Naive thymus-derived CD4-positive, alpha-beta T cell (primary cell): ENCODE results near the gene AMOTL2. TPM values are rescaled to one million over a fixed set of nuclear protein-coding genes. Genes with fewer than 3 reads are reported as not detected.

Experiments used
- ATAC-seq: fragments of 150-1000 bp; cut with Tn5 transposase; 2 replicates; pipeline ENCODE4 v1.10.0; 2021; ENCODE audit warnings: mild to moderate bottlenecking, moderate library complexity
- CTCF ChIA-PET: fragments of 350-600 bp; sonication (Branson Sonifier 250); formaldehyde crosslinking; loops from one replicate; lab custom pipeline; 2021; ENCODE audit warnings: antibody characterized with exemption; lab: Charles Lee
- POLR2A ChIA-PET: fragments of 350-600 bp; sonication (Branson Sonifier 250); formaldehyde crosslinking; loops from one replicate; lab custom pipeline; 2021; ENCODE audit warnings: antibody characterized with exemption, inconsistent platforms; lab: Charles Lee
- DNase-seq, 9 donors: peaks; one replicate each; pipeline versions ENCODE4 v3.0.0 to v3.0.0-alpha.2; 2020 to 2022; ENCODE audit warnings: mixed read lengths in 1 of 9
- H3K27ac ChIP-seq: one replicate; pipeline ENCODE4 v1.7.0; 2013; ENCODE audit warnings: mild to moderate bottlenecking, low read depth, low read length, moderate library complexity
- H3K27me3 ChIP-seq, 2 donors: one replicate each; pipeline ENCODE4 v1.7.0; 2013; ENCODE audit warnings: low read length in 2 of 2, mild to moderate bottlenecking in 2 of 2, moderate library complexity in 2 of 2; ENCODE audit not compliant: control insufficient read depth in 2 of 2, insufficient read depth in 2 of 2
- H3K36me3 ChIP-seq, 3 experiments: 1 replicate in 2 of 3; 2 replicates in 1 of 3; pipeline ENCODE4 v1.7.0; 2013; ENCODE audit warnings: low read length in 3 of 3, mild to moderate bottlenecking in 3 of 3, moderate library complexity in 1 of 3; ENCODE audit not compliant: insufficient read depth in 3 of 3, control insufficient read depth in 2 of 3
- H3K4me1 ChIP-seq, 2 donors: one replicate each; pipeline ENCODE4 v1.7.0; 2013; ENCODE audit warnings: low read length in 2 of 2, mild to moderate bottlenecking in 2 of 2, moderate library complexity in 1 of 2; ENCODE audit not compliant: control insufficient read depth in 2 of 2, insufficient read depth in 2 of 2
- H3K4me3 ChIP-seq: 2 replicates; pipeline ENCODE4 v1.7.0; 2013; ENCODE audit warnings: mild to moderate bottlenecking, low read length
- H3K9me3 ChIP-seq, 3 experiments: 1 replicate in 2 of 3; 2 replicates in 1 of 3; pipeline ENCODE4 v1.7.0; 2013; ENCODE audit warnings: low read length in 3 of 3; ENCODE audit not compliant: control insufficient read depth in 2 of 3
- H3K27ac Mint-ChIP-seq, 9 donors: one replicate each; pipeline ENCODE4 v1.8.0; 2020 to 2022; ENCODE audit warnings: mixed read lengths in 9 of 9, mild to moderate bottlenecking in 8 of 9, moderate library complexity in 5 of 9, inconsistent platforms in 2 of 9
- H3K27me3 Mint-ChIP-seq, 5 donors: one replicate each; pipeline ENCODE4 v1.8.0; 2021 to 2022; ENCODE audit warnings: mixed read lengths in 5 of 5, mild to moderate bottlenecking in 1 of 5
- H3K36me3 Mint-ChIP-seq, 5 donors: one replicate each; pipeline ENCODE4 v1.8.0; 2020 to 2022; ENCODE audit warnings: mixed read lengths in 5 of 5, mild to moderate bottlenecking in 3 of 5, inconsistent platforms in 1 of 5
- H3K4me1 Mint-ChIP-seq, 7 donors: one replicate each; pipeline ENCODE4 v1.8.0; 2020 to 2022; ENCODE audit warnings: mixed read lengths in 7 of 7, mild to moderate bottlenecking in 3 of 7, inconsistent platforms in 1 of 7
- H3K4me3 Mint-ChIP-seq, 10 donors: one replicate each; pipeline ENCODE4 v1.8.0; 2020 to 2022; ENCODE audit warnings: mild to moderate bottlenecking in 10 of 10, mixed read lengths in 10 of 10, moderate library complexity in 6 of 10, inconsistent platforms in 2 of 10
- H3K9me3 Mint-ChIP-seq, 11 donors: one replicate each; pipeline ENCODE4 v1.8.0; 2020 to 2022; ENCODE audit warnings: mixed read lengths in 11 of 11, mild to moderate bottlenecking in 4 of 11, inconsistent platforms in 1 of 11, moderate library complexity in 1 of 11
- intact Hi-C, 2 donors: fragments of 100-400 bp; cut with micrococcal nuclease; formaldehyde crosslinking; loops; one replicate each; pipeline ENCODE4 v1.15.1; 2023
- polyA plus RNA-seq, 2 donors: library from polyadenylated mRNA; unstranded; fragments of 300-500 nt; fragmentation: Illumina TruSeq; gene quantifications; one replicate each; pipeline ENCODE4 v1.2.3, GENCODE V29; 2021
- total RNA-seq, 6 experiments: library from RNA in 5 of 6; stranded (reverse) in 5 of 6; gene quantifications; 1 replicate in 5 of 6; 2 replicates in 1 of 6; pipeline ENCODE4 v1.2.3 and lab custom pipeline; 2021 to 2026

Gene AMOTL2
- total and polyA plus RNA-seq, 7 experiments from 2014 or later, result 0.10 TPM; not detected in 6

DNA sequence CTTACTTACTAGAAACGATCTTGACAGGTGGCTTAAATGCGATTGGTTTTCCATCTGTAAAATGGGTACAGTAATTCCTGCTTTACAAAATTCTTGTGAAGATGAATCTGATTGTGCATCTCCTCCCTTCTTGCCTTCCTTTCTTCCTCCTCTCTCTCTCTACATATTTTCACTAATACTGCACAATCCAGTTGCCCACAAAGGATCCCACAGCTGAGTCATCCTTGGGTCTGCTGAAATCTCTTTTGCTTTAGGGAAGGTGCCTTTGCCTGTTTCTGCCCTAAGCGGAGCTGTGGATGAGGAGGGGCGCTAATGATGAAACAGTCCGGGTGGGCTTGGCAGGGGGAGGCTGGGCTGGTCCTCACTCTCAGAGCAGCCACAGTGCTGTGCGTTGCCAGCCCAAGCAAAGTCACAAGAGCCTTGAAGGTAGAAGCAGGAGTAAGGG is 46.1 kb downstream of the AMOTL2 start:
- Mint-ChIP-seq H3K4me1 (no peaks in the 10 kb centered on the region), H3K27me3 (peaks cover 0 to 6% (median 2%) of the 10 kb centered on the region in 5 donors), H3K4me3 (no peak overlapping the region), H3K27ac (no peak overlapping the region), H3K9me3 (no peaks in the 10 kb centered on the region), H3K36me3 (no peaks in the 10 kb centered on the region)
- DNase-seq (no peak), ATAC-seq (no peak)
- Histone ChIP-seq H3K27me3 (no peaks in the 10 kb centered on the region), H3K4me1 (no peaks in the 10 kb centered on the region), H3K9me3 (no peaks in the 10 kb centered on the region), H3K36me3 (no peaks in the 10 kb centered on the region), H3K27ac (no peak overlapping the region), H3K4me3 (no peak overlapping the region)
- ChIA-PET POLR2A (no interaction called here), CTCF (interaction anchor here (0.6 kb wide), 1 partner anchor 26 kb away, joined by 3 read pairs; no protein-coding TSS in a partner anchor)
- intact Hi-C loops, result no loop called here

DNA sequence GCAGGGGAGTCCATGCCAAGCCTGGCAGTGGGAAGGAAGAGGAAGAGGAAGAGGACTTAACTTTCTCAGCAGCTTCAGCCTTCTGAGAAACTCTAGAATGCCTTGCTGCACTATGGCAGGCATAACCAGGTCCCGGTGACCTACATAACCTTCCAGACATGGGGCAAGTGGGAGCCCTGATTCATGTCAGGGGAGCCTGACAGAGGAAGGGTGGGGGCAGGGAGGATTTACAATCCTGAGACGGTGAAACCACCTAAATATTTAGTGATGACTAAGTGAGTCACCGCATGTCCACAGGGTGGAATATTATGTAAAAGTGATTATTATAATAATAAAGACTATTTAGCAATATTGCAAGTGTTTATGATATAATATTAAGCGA is 46.7 kb downstream of the AMOTL2 start:
- POLR2A ChIA-PET, result no interaction called here
- ATAC-seq (no peak), DNase-seq (no peak)
- H3K27me3 ChIP-seq, result no peaks in the 10 kb centered on the region
- Mint-ChIP-seq H3K4me3 (no peak overlapping the region), H3K27me3 (peaks cover 0 to 10% (median 5%) of the 10 kb centered on the region in 5 donors), H3K36me3 (no peaks in the 10 kb centered on the region), H3K9me3 (no peaks in the 10 kb centered on the region), H3K4me1 (no peaks in the 10 kb centered on the region), H3K27ac (no peak overlapping the region)
- no peak overlapping the region for H3K27ac ChIP-seq
- H3K36me3 ChIP-seq, result no peaks in the 10 kb centered on the region
- no peaks in the 10 kb centered on the region for H3K9me3 ChIP-seq
- intact Hi-C loops, result no loop called here
- CTCF ChIA-PET, result no interaction called here
- no peak overlapping the region for H3K4me3 ChIP-seq
- H3K4me1 ChIP-seq, result no peaks in the 10 kb centered on the region

DNA sequence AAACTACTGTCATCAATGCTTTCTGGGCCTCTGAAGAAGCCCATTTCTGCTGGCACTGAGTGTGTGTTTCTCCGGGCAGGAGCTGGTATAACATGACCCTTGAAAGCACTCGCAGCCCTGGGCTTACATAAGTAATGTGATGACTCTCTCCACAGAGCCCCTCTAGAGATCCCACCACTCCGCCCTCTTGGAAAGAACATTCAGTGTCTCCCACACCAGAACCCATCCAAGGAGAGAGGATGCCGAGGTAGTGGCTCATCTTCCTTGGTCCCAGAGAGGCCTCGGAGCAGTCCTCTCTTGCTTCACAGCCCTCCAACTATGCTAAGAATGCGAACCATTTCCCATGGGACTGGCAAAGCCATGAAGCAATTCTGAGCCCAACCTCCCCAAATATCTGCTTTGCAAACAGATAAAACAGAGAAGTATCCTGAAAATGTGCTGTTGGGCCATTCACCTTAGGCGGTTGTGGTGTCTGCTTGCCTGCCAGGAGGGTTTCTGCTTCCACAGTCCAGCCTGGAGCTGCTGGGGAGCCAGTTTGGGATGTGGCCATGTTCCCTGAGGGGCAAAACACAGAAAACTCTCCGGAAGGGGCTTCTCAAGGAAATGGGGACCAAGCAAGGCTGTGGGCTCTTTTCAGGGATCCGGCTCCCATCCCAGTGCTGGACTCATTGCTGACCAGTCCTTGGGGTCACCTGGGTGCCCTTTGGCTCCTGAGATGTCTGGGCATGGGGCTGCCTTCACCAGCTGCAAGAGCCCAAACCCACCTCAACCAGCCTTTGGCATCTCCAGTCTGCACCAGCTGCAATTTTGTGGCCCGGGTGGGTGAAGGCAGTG is 47.3 kb downstream of the AMOTL2 start:
- ChIA-PET POLR2A (no interaction called here), CTCF (no interaction called here)
- no peaks in the 10 kb centered on the region for H3K27me3 ChIP-seq
- no peak overlapping the region for H3K4me3 ChIP-seq
- peaks cover 0 to 10% (median 5%) of the 10 kb centered on the region in 5 donors for H3K27me3 Mint-ChIP-seq
- intact Hi-C loops, result no loop called here
- no peaks in the 10 kb centered on the region for H3K9me3 Mint-ChIP-seq
- H3K27ac Mint-ChIP-seq, result no peak overlapping the region
- no peak for ATAC-seq
- no peaks in the 10 kb centered on the region for H3K4me1 Mint-ChIP-seq
- no peaks in the 10 kb centered on the region for H3K4me1 ChIP-seq
- no peak overlapping the region for H3K4me3 Mint-ChIP-seq
- no peaks in the 10 kb centered on the region for H3K9me3 ChIP-seq
- no peaks in the 10 kb centered on the region for H3K36me3 Mint-ChIP-seq
- DNase-seq, result no peak
- no peak overlapping the region for H3K27ac ChIP-seq
- no peaks in the 10 kb centered on the region for H3K36me3 ChIP-seq

DNA sequence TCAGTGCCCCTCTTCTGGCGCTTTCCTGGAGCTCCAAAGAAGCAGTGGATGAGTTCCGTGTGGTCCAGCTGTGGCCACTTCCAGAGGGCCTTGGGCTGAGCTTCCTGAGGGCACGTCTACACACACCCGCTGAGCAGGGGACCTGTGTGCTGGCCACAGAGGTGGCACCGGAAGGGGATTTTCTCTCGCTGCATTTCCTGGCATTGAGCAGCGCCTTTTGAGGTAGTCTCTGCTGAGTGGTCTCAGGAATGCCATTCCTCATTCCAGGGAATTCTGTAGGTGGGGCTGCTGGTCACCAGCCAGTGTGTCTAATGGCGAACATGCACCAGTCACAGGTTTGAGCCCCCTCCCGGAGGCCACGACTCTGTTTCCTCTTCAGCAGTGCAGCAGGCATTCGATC is 48.1 kb downstream of the AMOTL2 start:
- ATAC-seq (no peak), DNase-seq (no peak)
- Histone ChIP-seq H3K4me3 (no peak overlapping the region), H3K27me3 (no peaks in the 10 kb centered on the region), H3K27ac (no peak overlapping the region), H3K36me3 (no peaks in the 10 kb centered on the region), H3K4me1 (no peaks in the 10 kb centered on the region), H3K9me3 (no peaks in the 10 kb centered on the region)
- H3K27ac Mint-ChIP-seq, result no peak overlapping the region
- no peaks in the 10 kb centered on the region for H3K36me3 Mint-ChIP-seq
- ChIA-PET CTCF (no interaction called here), POLR2A (no interaction called here)
- no peaks in the 10 kb centered on the region for H3K9me3 Mint-ChIP-seq
- H3K4me3 Mint-ChIP-seq, result no peak overlapping the region
- peaks cover 0 to 10% (median 5%) of the 10 kb centered on the region in 5 donors for H3K27me3 Mint-ChIP-seq
- intact Hi-C loops, result no loop called here
- no peaks in the 10 kb centered on the region for H3K4me1 Mint-ChIP-seq

DNA sequence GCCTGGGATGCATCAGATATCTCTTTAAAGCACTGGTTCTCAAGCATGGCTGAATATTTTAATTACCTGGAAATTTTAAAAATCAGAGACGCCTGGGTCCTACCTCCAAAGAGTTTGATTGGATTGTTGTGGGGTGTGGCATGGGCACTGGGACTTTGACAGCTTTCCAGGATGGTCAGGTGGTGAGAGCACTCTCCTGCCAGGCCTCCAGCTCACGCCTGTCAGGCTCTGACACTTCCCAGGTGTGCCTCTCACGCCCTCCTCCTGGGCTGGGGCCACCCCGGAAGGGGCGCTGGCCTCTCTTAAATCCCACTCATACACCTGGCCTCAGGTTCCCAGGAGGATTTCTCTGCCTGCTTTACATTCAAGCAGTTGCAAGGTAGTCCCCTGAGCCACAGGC is 48.5 kb downstream of the AMOTL2 start:
- ATAC-seq, result no peak
- Histone ChIP-seq H3K27ac (no peak overlapping the region), H3K27me3 (no peaks in the 10 kb centered on the region), H3K4me3 (no peak overlapping the region), H3K36me3 (no peaks in the 10 kb centered on the region), H3K4me1 (no peaks in the 10 kb centered on the region), H3K9me3 (no peaks in the 10 kb centered on the region)
- intact Hi-C loops, result no loop called here
- DNase-seq, result no peak
- Mint-ChIP-seq H3K27ac (no peak overlapping the region), H3K9me3 (no peaks in the 10 kb centered on the region), H3K27me3 (peaks cover 0 to 10% (median 5%) of the 10 kb centered on the region in 5 donors), H3K4me1 (no peaks in the 10 kb centered on the region), H3K36me3 (no peaks in the 10 kb centered on the region), H3K4me3 (no peak overlapping the region)
- POLR2A ChIA-PET, result no interaction called here
- CTCF ChIA-PET, result no interaction called here

DNA sequence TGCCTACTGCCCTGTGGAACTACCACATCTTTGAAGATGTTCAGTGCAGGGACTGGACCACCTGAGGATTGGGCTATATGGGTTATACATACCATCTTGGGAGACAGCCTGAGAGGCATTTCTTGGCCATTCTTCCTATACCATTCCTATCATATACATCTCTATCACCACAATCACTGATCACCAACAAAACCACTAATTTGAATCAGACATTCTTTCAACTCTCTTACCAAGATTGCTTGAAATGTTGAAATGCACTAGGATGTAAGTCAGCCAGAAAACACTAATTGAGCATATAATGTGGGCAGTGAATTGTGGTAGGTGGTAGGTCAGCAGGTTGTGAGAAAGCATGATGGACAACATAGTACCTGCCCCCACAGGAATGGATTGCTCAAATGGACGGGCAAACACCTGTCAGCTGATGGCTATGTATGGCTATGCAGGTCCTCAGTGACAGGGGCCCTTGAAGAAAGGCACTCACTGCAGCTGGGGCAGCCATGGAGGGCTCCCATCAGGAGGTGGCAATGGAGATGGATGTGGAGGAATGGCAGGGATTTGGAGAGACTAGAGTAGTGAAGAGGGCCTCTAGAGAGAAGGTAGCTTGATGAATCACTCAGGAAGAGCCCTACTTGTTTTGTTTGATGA is 49.1 kb downstream of the AMOTL2 start:
- intact Hi-C loops, result no loop called here
- Mint-ChIP-seq H3K4me3 (no peak overlapping the region), H3K27me3 (peaks cover 0 to 10% (median 5%) of the 10 kb centered on the region in 5 donors), H3K4me1 (no peaks in the 10 kb centered on the region), H3K36me3 (no peaks in the 10 kb centered on the region), H3K27ac (no peak overlapping the region), H3K9me3 (no peaks in the 10 kb centered on the region)
- H3K27me3 ChIP-seq, result no peaks in the 10 kb centered on the region
- ChIA-PET CTCF (no interaction called here), POLR2A (no interaction called here)
- no peaks in the 10 kb centered on the region for H3K9me3 ChIP-seq
- H3K4me3 ChIP-seq, result no peak overlapping the region
- no peak for DNase-seq
- H3K4me1 ChIP-seq, result no peaks in the 10 kb centered on the region
- no peak for ATAC-seq
- no peaks in the 10 kb centered on the region for H3K36me3 ChIP-seq
- H3K27ac ChIP-seq, result no peak overlapping the region
